H1 (cell line): ENCODE data around the gene MBLAC2. TPM values are rescaled to one million over a fixed set of nuclear protein-coding genes. Genes with fewer than 3 reads are reported as not detected.

Experiments used
- BACH1 ChIP-seq: IDR thresholded peaks from 2 replicates; pipeline ENCODE4 v1.6.1; 2012; ENCODE audit warnings: low read length, improper control_type of control experiment
- CBX8 ChIP-seq: fragments of 300-800, 300-1000 bp; sonication (generic); IDR thresholded peaks from 2 replicates; pipeline ENCODE4 v1.7.1; 2016; ENCODE audit warnings: low read depth, low read length, borderline replicate concordance
- E2F6 ChIP-seq: IDR thresholded peaks from 2 replicates; pipeline ENCODE4 v1.6.1; 2012; ENCODE audit warnings: inconsistent platforms
- RNF2 ChIP-seq: fragments of 200-900, 300-1000 bp; sonication (generic); IDR thresholded peaks from 2 replicates; pipeline ENCODE4 v1.7.1; 2016; ENCODE audit warnings: borderline replicate concordance, low read depth, mild to moderate bottlenecking, antibody characterized with exemption, low read length; ENCODE audit not compliant: poor library complexity, severe bottlenecking; ENCODE audit errors: missing control alignments
- polyA plus RNA-seq, 7 experiments: library from polyadenylated mRNA; depleted of rRNA in 3 of 7; stranded (reverse) in 5 of 7; unstranded in 2 of 7; fragments of >200 nt in 5 of 7; fragments of 200-250 nt in 2 of 7; gene quantifications; 1 replicate in 5 of 7; 2 replicates in 1 of 7; 4 replicates in 1 of 7; pipeline versions ENCODE4 v1.2.1 to v1.2.3, GENCODE V29; 2011 to 2013; ENCODE audit warnings: missing spikeins in 2 of 7, mixed read lengths in 2 of 7
- total RNA-seq: library from RNA; stranded (reverse); fragmentation: NEBNext Ultra II Directional; extraction: Animal tissue kit (Norgen Biotek cat#: 25700); gene quantifications from 2 replicates; pipeline ENCODE4 v1.2.1, GENCODE V29; 2021
- TF ChIP-seq, protein P1 (sequence below): IDR thresholded peaks from 2 replicates; pipeline ENCODE4 v1.6.1; 2012; ENCODE audit warnings: inconsistent platforms

The MBLAC2 gene
- total and polyA plus RNA-seq, 2 of the 8 experiments (the other 6 are each of a cell fraction or from before 2014, with no cell fraction given): 2.8 to 6.7 TPM

DNA sequence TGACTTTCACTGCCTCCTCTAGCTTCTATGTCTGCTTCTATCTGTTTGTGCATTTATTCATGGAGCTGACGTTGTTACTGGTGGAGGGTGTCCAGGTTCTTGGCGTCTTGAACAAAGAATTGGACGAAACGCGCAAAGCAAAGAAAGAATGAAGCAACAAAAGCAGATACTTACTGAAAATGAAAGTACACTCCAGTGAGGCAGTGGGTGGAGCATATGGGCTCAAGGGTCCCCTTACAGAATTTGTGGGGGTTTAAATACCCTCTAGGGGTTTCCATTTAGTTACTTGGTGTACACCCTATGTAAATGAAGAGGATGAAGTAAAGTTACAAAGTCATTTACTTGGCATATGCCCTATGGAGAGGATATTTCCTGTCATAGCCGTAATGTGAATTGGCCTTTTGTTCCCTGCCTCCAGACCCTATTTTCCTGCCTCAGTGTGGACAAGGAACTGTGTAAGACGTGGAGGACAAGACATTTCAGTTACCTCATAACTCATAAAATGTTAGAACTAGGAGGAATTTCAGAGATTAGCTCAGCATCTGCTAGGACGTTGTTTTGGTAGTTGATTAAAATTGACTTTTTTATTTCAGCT lies 3.1 kb upstream of the MBLAC2 start (continued):
- TF ChIP-seq RNF2: no peak
- no peak for TF ChIP-seq CBX8
- TF ChIP-seq BACH1: no peak
- no peak for TF ChIP-seq E2F6
- TF ChIP-seq, protein P1, sequence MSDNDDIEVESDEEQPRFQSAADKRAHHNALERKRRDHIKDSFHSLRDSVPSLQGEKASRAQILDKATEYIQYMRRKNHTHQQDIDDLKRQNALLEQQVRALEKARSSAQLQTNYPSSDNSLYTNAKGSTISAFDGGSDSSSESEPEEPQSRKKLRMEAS: no peak
